ENCODE measurements around the gene TFDP1.
"Not testable (repeated sequence)": the region's sequence is repeated elsewhere in the genome, so short reads cannot be mapped to it uniquely, and the experiment has no call there.

The TFDP1 gene

DNA sequence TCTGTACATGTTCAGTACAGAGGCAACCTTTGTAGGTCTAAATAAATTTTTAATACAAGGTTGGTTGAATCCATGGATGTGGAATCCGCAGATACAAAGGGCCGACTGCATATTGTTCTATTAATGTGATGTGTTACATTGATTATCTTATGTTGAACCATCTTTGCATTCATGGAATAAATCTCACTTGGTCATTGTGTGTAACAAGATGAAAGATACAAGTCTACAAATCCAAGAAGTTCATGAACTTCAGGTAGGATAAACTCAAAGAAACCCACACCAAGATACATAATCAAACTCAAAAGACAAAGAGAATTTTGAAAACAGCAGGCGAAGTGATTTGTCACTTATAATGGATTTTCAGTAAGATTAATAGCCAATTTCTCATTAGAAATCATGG, 8.0 kb upstream of the TFDP1 start:
- DNase-seq = no peak

DNA sequence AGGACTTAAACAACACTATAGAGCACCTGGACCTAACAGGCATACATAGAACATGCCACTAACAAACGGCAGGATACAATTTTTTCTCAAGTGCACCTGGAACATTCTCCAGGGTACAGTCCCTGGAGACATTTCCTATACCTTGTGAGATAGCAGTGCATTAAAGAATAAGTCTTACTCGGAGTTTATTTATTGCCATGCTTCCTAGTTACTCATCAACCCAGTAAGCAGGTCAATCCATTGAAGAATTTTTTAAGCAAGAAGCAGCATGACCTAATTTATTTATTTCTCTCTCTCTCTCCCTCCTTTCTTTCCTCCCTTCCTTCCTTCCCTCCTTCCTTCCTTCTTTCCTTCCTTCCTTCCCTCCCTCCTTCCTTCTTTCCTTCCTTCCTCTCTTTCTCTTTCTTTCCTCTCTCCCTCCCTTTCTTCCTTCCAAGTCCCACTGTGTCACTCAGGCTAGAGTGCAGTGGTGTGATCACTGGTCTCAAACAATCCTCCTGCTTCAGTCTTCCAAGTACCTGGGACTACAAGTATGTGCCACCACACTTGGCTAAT, 6.6 kb upstream of the TFDP1 start:
- DNase-seq = no peak

DNA sequence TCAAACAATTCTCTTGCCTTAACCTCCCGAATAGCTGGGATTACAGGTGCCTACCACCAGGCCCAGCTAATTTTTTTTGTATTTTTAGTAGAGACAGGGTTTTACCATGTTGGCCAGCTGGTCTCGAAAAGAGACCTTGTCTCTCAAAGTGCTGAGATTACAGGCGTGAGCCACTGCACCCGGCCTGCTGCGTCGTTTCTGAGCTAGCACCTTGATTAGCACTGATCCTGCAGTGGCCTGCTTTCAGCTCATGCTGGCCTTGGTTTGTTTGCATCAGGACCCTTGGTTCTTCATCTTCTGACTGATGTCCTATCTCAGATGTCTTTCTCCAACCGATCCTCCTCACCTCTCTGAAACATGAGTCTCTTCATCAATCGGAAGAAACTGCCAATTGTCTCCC, 4.9 kb upstream of the TFDP1 start:
- DNase-seq = no peak

DNA sequence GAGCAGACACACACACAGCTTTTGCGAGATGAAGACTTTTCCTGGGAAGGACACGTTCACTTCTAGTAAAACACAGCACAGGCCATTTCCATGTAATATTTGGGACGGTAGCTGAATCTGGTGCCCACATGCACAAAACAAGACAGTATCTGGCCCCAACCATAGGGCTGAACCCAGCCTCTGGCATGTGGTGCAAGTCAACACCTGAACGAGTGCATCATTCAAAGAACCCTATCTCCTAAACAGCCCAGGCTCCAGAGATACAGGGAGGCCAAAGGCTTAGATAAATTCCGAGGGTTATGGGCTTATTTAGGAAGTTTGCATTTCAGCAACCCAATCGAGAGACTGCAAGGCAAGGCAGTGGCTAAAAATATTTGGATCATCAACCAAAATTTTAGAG, 2.7 kb upstream of the TFDP1 start:
- no peak for DNase-seq

DNA sequence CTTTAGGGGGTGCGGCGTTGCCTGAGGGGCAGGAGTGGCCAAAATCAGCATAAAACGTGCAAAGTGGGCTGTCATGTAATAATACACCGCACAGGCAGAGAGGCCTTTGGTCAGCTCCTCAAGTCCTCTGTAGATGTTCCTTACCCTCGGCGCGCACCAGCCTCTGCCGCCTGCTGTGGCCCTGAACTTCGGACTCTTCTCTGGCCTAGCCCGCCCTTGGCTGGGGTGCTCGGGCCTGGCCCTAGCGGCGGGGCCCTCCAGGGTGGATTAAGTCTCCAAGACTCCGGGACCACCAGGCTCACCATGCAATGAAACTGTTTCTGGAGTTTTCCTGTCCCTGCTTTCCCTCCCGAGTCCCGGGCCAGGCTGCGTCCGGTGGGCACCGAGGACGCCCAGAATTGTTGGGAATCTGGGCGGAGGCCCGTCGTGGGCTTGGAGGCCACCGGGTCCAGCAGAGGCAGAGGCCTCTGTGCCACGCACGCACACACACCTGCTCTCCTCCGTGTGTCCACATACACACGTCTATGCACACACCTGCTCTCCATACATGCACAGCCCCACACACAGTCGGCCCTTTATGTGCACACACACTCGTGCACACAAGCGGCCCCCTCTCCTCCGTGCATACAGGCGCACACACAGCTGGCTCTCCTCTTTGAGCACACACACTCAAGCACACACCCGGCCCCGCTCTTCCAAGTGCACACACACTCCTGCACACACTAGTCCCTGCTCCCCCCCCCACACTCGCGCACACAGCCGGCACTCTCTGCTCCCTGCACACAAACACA, 1.5 kb upstream of the TFDP1 start:
- no peak for DNase-seq

DNA sequence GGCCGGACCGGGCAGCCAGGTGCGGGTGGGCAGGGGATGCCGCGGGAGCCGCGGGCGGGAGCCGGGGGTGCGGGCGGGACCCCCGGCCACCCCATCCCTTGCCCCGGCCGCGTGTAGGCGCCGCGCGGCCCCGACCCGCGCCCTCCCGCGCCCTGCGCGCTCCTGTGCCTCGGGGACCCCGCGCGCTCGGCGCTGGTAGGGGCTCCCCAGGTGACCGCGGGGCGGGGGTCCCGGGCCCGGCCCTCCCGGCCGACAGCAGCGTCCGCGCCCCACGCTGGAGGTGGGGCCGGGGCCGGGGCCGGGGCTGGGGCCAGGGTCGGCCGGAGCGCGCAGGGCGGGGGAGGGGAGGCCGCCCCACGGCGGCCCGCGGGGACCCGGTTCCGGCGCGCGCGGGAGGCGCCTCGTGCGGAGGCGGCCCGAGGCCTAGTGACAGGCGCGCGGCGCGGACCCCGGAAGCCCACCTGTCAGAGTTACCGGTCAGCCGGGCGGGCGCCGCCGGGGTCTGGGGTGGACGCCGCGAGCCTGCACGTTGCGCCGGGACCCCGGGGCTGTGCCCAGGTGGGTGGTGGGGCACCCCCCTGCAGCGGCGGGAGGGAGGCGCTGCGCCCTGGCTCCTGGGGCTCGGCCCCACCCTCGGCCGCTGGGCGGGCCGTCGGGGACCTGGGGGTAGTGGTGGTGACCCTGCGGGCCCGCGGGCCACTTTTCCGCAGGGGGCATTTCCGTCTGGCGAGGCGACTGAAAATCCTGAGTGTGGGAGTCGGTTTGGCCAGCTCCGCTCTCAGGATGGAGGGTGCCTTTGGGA, 518 bp downstream of the TFDP1 start:
- no peak for DNase-seq

DNA sequence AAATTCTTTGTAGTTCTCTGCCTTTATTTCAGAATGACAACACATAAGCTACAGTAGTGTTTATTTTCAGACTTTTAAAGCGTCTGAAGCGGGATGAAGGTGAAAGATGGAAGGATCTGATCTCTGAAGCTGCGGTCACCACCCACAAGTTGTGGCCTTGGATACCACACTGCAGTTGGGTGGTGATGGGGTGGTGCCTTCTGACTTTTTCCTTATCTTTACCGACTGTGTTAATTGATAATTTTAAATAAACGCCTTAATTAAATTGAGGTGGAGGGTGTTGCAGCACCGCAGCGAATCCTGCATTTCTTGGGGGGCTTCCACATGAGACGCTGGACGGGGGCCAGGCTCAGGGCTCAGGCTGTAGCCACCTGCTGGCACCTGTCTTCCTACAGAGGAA, 1.3 kb downstream of the TFDP1 start:
- no peak for DNase-seq

DNA sequence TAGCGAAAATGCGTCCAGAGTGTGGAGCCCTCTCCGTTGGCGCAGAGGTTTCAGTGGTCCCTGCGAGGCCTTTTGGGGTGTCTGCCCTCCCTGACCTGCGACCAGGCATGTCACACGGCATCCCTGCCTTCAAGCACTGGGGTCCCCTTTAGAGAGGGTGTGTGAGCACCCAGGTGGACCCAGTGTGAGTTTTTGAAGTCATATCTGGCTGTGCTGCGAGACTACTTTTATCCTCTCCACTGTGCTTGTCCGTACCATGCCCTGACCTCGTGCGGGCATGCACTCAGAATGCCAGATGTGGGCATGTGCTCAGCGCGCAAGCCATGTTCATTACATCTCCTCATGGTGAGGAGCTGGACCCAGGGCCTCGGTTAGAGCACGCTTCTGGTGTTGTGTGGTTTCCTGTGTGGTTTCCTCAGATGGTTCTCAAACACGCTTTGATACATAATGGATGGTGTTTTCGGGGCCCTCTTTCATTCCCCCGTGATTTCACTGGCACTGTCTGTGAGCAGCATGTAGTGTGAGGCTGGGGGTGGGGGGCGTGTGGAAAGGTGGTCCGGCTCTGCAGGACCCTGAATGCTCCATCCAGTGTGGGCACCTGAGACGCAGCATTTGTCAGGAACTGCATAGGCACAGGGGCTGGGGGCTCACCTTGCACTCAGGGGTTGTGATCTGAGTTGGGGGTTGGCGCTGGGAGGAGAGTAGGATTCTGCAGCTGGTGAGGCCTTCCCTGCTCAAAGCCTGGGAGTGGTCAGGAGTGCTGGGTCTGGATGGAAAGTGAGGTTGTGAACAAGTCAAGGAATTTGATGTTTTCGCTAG, 2.3 kb downstream of the TFDP1 start:
- no peak for DNase-seq

DNA sequence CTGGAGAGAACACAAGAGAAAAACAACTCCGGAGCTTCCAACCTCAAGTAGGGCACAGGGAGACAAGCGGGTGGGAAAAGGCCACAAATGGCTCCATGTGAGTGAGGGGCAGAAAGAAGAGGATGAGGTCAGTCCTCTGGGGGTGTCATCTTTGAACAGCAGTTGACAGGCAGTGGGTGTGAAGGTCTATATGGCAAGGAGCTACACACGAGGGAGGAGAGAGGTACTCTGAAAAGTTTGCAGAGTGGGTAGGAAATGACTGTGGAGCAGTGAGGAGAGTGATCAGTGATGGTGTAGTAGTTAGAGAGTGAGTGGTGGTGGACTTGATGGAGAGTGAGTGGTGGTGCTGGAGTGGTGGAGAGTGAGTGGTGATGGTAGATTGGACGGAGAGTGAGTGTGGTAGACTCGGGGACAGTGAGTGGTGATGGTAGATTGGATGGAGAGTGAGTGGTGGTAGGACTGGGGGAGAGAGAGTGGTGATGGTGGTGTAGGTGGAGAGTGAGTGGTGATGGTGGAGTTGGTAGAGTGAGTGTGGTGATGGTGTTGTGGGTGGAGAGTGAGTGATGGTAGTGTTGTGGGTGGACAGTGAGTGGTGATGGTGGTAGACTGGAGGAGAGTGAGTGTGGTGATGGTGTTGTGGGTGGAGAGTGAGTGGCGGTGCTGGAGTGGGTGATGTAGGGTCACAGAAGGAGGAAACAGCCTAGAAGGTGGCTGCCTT, 4.0 kb downstream of the TFDP1 start:
- DNase-seq = no peak

DNA sequence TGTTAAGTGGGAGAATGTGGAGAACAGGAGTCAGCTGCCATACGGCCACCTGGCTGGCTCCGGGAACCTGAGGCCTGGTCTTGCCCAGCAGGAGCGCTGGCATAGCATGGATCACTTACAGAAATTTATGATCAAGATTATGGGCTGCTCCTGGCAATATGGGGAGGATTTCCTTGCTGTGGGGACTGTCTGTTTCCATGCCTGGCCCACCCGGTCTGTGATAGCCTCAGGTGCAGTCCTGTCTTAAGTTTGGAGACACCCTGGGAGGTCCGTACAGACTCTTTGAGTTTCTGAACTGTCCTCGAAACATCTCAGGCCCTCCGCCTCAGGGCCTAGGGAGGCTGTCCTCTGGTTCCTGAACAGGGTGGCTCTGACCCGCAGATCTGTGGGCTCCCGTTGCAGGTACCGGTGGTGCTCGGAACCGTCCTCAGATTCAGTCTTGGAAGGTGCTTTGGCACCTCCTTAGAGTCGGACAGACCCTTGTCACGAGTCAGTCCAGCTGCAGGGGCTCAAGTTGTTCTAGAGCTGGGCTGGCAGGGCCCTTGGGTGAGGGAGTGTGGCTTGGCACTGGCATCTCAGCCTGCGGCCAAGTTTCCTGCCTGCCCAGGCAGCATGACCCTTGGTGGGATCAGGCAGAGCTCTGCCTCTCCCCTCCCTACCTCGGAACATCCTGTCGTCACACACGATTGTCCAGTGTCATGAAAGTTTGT, 4.9 kb downstream of the TFDP1 start:
- DNase-seq = no peak

DNA sequence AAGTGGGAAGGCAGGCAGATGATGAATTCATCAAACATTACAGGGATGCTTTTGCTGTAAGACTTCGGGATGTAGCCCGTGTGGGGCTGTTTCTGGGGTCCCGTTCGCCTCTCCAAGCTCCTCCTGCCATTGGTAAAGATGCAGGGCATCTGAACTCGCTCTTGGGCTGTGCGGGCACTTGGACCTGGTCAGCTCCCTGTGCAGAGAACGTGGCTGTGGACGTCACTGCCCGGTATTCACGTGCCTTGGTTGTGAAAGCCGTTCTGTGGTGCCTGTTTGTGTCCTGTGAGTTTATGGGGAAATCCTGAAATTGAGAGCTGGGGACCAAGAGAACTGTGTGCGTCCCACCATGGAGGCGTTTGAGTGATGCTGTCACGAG, 5.4 kb downstream of the TFDP1 start:
- no peak for DNase-seq

DNA sequence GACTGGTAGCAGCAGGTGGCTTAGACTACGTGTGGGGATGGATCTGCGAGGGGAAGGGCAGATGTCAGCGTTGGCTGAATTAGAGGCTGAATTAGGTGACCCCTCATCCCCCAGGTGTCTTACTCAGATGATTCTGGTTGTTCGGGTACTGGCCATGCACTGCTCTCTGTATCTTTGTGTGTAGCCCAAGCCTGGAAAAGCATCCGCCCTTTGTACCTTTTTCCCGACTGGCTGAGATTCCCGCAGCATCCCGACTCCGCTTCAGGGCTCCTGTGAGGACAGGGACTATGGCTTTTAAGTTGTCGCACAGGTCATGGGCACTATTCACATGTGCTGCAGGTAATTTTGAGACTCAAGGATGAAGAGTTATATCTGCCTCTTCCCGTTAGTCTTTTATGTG, 7.2 kb downstream of the TFDP1 start:
- DNase-seq = no peak

DNA sequence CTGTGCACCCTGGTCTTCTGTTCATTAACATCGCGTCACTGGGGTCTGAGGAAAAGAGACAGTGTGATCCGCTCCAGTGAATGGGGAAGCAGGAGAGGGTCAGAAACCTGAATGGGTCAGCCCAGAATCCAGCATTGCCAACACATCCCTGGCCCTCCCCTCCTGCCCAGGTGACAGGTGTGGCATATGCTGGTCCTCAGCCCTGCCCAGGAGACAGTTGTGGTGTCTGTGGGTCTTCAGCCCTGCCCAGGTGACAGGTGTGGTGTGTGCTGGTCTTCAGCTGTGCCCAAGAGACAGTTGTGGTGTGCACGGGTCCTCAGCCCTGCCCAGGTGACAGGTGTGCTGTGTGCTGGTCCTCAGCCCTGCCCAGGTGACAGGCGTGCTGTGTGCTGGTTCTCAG, 8.0 kb downstream of the TFDP1 start:
- DNase-seq = no peak

DNA sequence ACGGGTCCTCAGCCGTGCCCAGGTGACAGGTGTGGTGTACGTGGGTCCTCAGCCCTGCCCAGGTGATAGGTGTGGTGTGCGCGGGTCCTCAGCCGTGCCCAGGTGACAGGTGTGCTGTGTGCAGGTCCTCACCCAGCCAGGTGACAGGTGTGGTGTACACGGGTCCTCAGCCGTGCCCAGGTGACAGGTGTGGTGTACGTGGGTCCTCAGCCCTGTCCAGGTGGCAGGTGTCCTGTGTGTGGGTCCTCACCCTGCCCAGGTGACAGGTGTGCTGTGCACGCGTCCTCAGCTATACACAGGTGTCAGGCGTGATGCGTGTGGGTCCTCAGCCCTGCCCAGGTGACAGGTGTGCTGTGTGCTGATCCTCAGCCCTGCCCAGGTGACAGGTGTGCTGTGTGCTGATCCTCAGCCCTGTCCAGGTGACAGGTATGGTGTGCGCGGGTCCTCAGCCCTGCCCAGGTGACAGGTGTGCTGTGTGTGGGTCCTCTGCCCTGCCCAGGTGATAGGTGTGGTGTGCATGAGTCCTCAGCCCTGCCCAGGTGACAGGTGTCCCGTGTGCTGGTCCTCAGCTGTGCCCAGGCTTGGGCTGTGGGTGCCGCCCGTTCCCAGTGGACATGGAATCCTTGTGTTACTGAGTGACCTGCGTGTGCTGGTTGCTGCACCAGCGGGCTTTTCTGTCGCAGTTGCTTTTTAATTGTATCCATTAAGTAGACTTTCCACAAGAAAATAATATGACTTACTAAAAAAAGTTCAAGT, 9.7 kb downstream of the TFDP1 start:
- DNase-seq = not testable (repeated sequence)

DNA sequence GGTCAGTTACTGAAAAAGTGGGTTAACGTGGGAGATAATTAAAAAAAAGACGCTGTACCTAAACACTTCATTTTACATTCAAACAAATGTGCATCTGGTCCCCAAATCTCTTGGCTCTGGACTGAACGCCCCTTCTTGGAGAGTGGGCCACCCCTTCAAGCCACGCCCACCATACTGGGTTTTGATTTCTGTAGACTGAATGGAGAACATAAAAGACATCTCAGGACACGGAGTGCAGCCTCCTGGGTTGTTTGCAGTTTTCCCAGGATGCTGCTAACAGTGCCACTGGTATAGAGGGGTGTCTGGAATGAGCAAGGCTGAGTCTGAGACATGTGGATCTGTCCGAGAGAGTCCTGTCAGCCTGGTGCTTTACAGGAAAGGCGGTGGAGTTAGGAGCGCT, 10.6 kb downstream of the TFDP1 start:
- DNase-seq = no peak

DNA sequence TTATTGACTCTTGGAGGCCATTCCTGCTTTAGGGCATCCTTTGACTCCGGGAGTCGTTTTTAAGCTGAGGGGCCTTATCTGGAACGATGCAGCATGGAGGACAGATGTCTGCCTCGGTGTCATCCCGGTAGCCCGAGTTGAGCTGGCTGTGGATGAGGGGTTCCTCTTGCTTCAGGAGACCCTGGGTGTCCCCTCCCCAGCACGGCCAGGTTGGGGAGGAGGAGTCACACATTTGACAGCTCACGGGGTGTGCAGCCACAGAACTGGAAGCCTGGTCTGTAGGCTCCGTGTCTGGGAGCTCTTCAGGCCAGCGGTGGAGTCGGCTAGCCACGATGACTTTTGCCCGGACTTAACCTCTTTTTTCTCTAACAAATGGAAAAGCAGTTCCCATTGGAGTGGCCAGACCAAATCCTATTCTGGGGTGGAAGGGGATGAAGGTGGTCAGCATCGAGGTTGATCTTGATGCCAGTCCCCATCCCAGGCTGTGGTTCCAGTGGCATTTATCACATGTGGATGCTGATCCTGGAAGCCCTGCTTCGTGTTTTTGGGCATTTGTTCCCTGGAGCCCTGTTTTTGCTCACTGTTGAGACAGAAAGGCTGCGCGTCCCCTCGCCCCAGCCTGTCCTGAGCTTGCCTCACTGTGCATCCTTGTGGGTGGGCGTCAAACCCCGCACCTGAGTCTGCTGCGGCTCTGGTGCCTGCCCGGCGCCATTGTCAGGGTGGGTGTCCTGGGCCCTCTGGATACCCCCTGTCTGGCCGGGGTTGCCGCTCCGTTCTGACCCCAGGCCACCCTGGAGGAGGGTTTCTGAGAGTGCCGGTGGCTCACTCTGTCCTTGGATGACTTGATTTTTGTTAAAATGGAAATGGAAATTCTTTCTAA, 12.0 kb downstream of the TFDP1 start:
- DNase-seq = no peak

DNA sequence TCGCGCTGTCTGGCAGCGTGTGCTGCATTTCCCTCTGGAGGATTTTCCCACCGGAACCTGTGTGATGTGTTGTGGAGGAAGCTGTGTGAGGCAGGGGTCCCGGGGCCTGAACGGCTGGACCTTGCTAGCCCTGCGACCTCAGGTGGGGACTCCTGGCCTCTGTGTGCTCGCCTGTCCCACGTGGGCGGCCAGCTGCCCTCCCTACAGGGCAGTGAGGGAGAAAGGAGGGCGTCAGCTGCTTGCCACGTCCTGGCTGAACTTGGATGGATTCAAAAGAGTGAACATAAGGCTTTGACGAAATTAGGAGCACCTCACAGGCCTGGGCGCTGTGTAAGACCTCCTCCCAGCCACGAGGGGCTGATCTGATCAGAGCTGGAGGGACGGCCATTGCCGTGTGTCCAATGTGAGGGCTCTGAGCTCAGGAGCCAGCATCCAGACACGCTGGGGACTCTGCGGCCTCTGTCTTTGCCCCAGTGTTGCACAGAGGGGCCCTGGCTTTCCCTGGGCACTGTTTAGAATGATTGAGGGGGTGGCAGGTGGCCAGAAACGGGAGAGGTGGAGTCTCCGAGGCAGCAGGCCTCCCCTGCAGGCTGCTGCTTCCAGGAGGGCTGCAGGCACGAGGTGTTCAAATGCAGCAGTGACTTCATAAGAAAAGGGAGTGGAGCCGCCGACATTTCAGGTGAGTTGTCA, 13.0 kb downstream of the TFDP1 start:
- no peak for DNase-seq

DNA sequence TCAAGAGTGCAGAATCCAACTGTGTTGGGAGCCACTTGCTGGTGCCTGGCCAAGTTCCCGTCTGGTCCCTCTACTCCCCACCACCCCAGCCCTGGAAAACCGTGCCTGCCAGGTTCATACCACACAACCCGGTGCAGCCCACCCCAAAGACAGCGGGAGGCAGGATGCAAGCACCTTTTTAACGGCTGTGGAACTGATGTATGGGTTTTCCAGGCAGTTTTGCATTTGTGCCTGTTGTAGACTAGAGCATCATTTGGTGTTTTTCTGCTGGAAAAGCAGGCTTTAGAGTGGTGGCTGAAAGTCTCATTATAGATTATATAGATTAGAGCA, 13.5 kb downstream of the TFDP1 start:
- DNase-seq = no peak

DNA sequence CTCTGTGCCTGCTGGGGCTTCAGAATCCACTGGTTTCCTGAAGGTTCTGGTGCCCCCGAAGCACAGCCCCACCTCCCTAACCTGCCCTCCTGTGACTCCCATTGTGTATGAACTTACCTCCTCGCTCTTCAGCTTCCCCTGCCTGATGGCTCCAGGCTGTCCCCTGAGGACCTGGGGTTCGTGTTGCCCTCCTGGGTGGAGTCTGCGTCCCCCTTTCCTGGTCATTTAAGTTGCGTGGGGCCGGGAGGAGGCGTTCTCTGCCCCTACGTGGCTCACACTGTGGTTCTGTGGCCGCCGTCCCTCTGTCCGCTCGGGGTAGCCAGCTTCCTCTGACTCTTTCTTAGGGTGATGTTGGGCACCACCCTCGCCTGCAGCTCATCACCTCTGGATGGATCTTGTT, 13.9 kb downstream of the TFDP1 start:
- DNase-seq = no peak

DNA sequence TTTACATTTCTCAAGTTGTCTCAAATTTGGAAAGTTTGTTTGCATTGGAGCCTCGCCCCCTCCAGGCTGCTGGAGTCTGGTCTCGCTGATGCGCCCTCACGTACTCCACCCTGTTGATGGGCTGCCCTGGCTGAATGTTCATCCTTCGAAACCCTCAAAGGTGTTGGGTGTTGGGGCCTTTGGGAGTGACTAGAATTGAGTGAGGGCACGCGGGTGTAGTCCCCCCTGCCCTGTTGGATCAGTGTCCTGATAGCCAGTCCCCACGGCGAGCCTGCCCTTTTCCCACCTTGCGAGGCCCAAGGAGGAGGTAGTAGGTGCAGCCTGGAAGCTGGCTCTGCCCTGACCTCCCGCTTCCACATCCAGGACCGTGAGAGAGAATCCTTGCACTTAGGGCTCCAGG, 14.8 kb downstream of the TFDP1 start:
- DNase-seq = no peak
